GM23338 (cell line): ENCODE data around the gene RNU1-2. TPM values are rescaled to one million over a fixed set of nuclear protein-coding genes. Genes with fewer than 3 reads are reported as not detected.

ENCODE experiments used
- ATAC-seq: fragments of 200-7000 bp; cut with Tn5 transposase; 3 replicates; pipeline ENCODE4 v1.9.1; 2020
- DNase-seq: peaks from one replicate; pipeline ENCODE4 v3.0.0-alpha.2; 2015; ENCODE audit warnings: low spot score
- H2AFZ ChIP-seq: fragments of 200-600 bp; sonication (generic); 2 replicates; pipeline ENCODE4 v1.8.0; 2016; ENCODE audit warnings: antibody characterized with exemption, mild to moderate bottlenecking, moderate library complexity
- H3F3A ChIP-seq: fragments of 200-600 bp; sonication (generic); replicated peaks from 2 replicates; pipeline ENCODE4 v1.8.0; 2017; ENCODE audit warnings: antibody characterized with exemption, mixed run types, low read depth
- H3K27ac ChIP-seq: fragments of 200-600 bp; sonication (generic); 2 replicates; pipeline ENCODE4 v1.6.1; 2016; ENCODE audit warnings: low read depth
- H3K27me3 ChIP-seq: fragments of 200-600 bp; sonication (generic); 2 replicates; pipeline ENCODE4 v1.8.0; 2016; ENCODE audit warnings: mild to moderate bottlenecking, mixed run types, moderate library complexity; ENCODE audit not compliant: insufficient read depth
- H3K36me3 ChIP-seq: fragments of 200-600 bp; sonication (generic); 2 replicates; pipeline ENCODE4 v1.8.0; 2016; ENCODE audit warnings: mild to moderate bottlenecking; ENCODE audit not compliant: insufficient read depth
- H3K4me1 ChIP-seq: fragments of 200-600 bp; sonication (generic); 2 replicates; pipeline ENCODE4 v1.8.0; 2016; ENCODE audit warnings: mild to moderate bottlenecking, moderate library complexity; ENCODE audit not compliant: insufficient read depth
- H3K4me2 ChIP-seq: fragments of 200-600 bp; sonication (generic); 2 replicates; pipeline ENCODE4 v1.7.1; 2017; ENCODE audit warnings: mixed run types
- H3K4me3 ChIP-seq: fragments of 200-600 bp; sonication (generic); 2 replicates; pipeline ENCODE4 v1.6.1; 2016; ENCODE audit warnings: mixed run types
- H3K79me2 ChIP-seq: fragments of 200-600 bp; sonication (generic); replicated peaks from 2 replicates; pipeline ENCODE4 v1.8.0; 2017; ENCODE audit warnings: mild to moderate bottlenecking; ENCODE audit not compliant: insufficient read depth
- H3K9me2 ChIP-seq: fragments of 200-600 bp; sonication (generic); 2 replicates; pipeline ENCODE4 v1.8.0; 2017; ENCODE audit not compliant: insufficient read depth
- H4K20me1 ChIP-seq: fragments of 200-600 bp; sonication (generic); replicated peaks from 2 replicates; pipeline ENCODE4 v1.8.0; 2017; ENCODE audit warnings: mild to moderate bottlenecking; ENCODE audit not compliant: insufficient read depth
- H3K27ac Mint-ChIP-seq: 2 replicates; pipeline ENCODE4 v1.8.0; 2020; ENCODE audit warnings: inconsistent platforms, mild to moderate bottlenecking, moderate library complexity, mixed read lengths
- H3K27me3 Mint-ChIP-seq: 3 replicates; pipeline ENCODE4 v1.8.0; 2022; ENCODE audit warnings: low read depth, mild to moderate bottlenecking, moderate library complexity, mixed read lengths, inconsistent platforms; ENCODE audit not compliant: insufficient read depth, poor library complexity
- H3K36me3 Mint-ChIP-seq: 3 replicates; pipeline ENCODE4 v1.8.0; 2021; ENCODE audit warnings: low read depth, mild to moderate bottlenecking, inconsistent platforms, moderate library complexity, mixed read lengths
- H3K4me1 Mint-ChIP-seq: 3 replicates; pipeline ENCODE4 v1.8.0; 2020; ENCODE audit warnings: mild to moderate bottlenecking, inconsistent platforms, mixed read lengths
- H3K4me3 Mint-ChIP-seq: 3 replicates; pipeline ENCODE4 v1.8.0; 2021; ENCODE audit warnings: moderate library complexity, mild to moderate bottlenecking, inconsistent platforms, mixed read lengths
- H3K9me3 Mint-ChIP-seq: 3 replicates; pipeline ENCODE4 v1.8.0; 2020; ENCODE audit warnings: moderate library complexity, mild to moderate bottlenecking, inconsistent platforms, mixed read lengths
- CREB1 ChIP-seq: fragments of 250-450 bp; sonication (Bioruptor Pico); IDR thresholded peaks from 2 replicates; pipeline ENCODE4 v1.5.0; 2020; ENCODE audit warnings: low read depth, mild to moderate bottlenecking, moderate library complexity
- CTCF ChIP-seq, 2 experiments: fragments of 200-600 bp in 1 of 2; sonication (generic) in 1 of 2; conservative IDR thresholded peaks; 2 replicates each; pipeline versions ENCODE4 v1.5.1 to v1.6.1; 2016 to 2017; ENCODE audit warnings: antibody characterized with exemption in 2 of 2, low read depth in 2 of 2, mild to moderate bottlenecking in 2 of 2, moderate library complexity in 1 of 2
- EZH2 ChIP-seq: fragments of 200-600 bp; sonication (generic); IDR thresholded peaks from one replicate; pipeline ENCODE4 v1.8.0; 2017; ENCODE audit warnings: antibody characterized with exemption, mild to moderate bottlenecking, low read depth; ENCODE audit not compliant: unreplicated experiment
- EZH2phosphoT487 ChIP-seq: fragments of 200-600 bp; sonication (generic); IDR thresholded peaks from one replicate; pipeline ENCODE4 v1.8.1; 2018; ENCODE audit warnings: antibody characterized with exemption; ENCODE audit not compliant: unreplicated experiment
- JUNB ChIP-seq: IDR thresholded peaks from one replicate; pipeline ENCODE4 v1.6.1; 2016; ENCODE audit warnings: antibody characterized with exemption; ENCODE audit not compliant: unreplicated experiment
- NANOG ChIP-seq: IDR thresholded peaks from 2 replicates; pipeline ENCODE4 v1.6.1; 2016; ENCODE audit warnings: antibody characterized with exemption, borderline replicate concordance
- POLR2AphosphoS5 ChIP-seq: IDR thresholded peaks from 2 replicates; pipeline ENCODE4 v1.6.1; 2016; ENCODE audit warnings: antibody characterized with exemption, low read depth
- REST ChIP-seq: IDR thresholded peaks from one replicate; pipeline ENCODE4 v1.6.1; 2018; ENCODE audit warnings: antibody characterized with exemption; ENCODE audit not compliant: unreplicated experiment
- STAT1 ChIP-seq: IDR thresholded peaks from one replicate; pipeline ENCODE4 v1.6.1; 2016; ENCODE audit warnings: antibody characterized with exemption; ENCODE audit not compliant: unreplicated experiment
- ZNF114 ChIP-seq: fragments of 250-450 bp; sonication (Bioruptor Pico); IDR thresholded peaks from 2 replicates; pipeline ENCODE4 v1.5.0; 2020; ENCODE audit warnings: mild to moderate bottlenecking, moderate library complexity
- ZNF331 ChIP-seq: fragments of 250-450 bp; sonication (Bioruptor Pico); IDR thresholded peaks from 2 replicates; pipeline ENCODE4 v1.5.0; 2020; ENCODE audit warnings: low read depth, mild to moderate bottlenecking, moderate library complexity
- ZNF462 ChIP-seq: fragments of 250-450 bp; sonication (Bioruptor Pico); IDR thresholded peaks from 2 replicates; pipeline ENCODE4 v1.5.0; 2020; ENCODE audit warnings: mild to moderate bottlenecking, moderate library complexity
- polyA plus RNA-seq: library from polyadenylated mRNA; unstranded; fragments of >200 nt; fragmentation: Nextera tagmentation; extraction: Ambion mirVana; gene quantifications from 2 replicates; pipeline ENCODE4 v1.2.1, GENCODE V29; 2016
- total RNA-seq: library from RNA; depleted of rRNA; stranded (reverse); fragments of >200 nt; shearing (Covaris generic); gene quantifications from 2 replicates; pipeline ENCODE4 v1.2.3, GENCODE V29; 2014

Gene RNU1-2
- total and polyA plus RNA-seq, 2 experiments from 2014 or later = not detected

GRCh38 chr1:16920951-16921350, 25.2 kb downstream of the RNU1-2 start (continued):
- no peak for TF ChIP-seq CREB1 (CRISPR knock-in tag)

GRCh38 chr1:16921391-16922185, 25.8 kb downstream of the RNU1-2 start, which contains the start of gene CROCC:
Gene CROCC, plus strand, starts transcription at chr1:16921931. Its CDS starts 88 bp downstream, at chr1:16922019.
- ATAC-seq (peak; percentile 91), DNase-seq (peak; percentile 100)
- H3K79me2 ChIP-seq = peaks cover 36% of the 10 kb centered on the region
- H3K4me3 ChIP-seq = peak within 1 kb of the TSS; percentile 70
- peak within 1 kb of the TSS; percentile 92 for H3K4me3 Mint-ChIP-seq
- H3K4me1 Mint-ChIP-seq = peaks cover 40% of the 10 kb centered on the region
- peaks cover 3% of the 10 kb centered on the region; the same call in 1 of the 3 replicates for H3K36me3 Mint-ChIP-seq
- H3K36me3 ChIP-seq = no peaks in the 10 kb centered on the region
- H3K27me3 Mint-ChIP-seq = peaks cover 24% of the 10 kb centered on the region
- H3K9me3 Mint-ChIP-seq = no peaks in the 10 kb centered on the region
- H3K4me1 ChIP-seq = peaks cover 32% of the 10 kb centered on the region
- peaks cover 23% of the 10 kb centered on the region for H4K20me1 ChIP-seq
- peak within 1 kb of the TSS; percentile 56 for H2AFZ ChIP-seq
- peak within 1 kb of the TSS; percentile 95 for H3K4me2 ChIP-seq
- no peaks in the 10 kb centered on the region for H3K9me2 ChIP-seq
- peak within 1 kb of the TSS; percentile 91 for H3K27ac Mint-ChIP-seq
- H3K27me3 ChIP-seq = no peaks in the 10 kb centered on the region
- H3K27ac ChIP-seq = peak within 1 kb of the TSS; percentile 61
- H3F3A ChIP-seq = peaks cover 47% of the 10 kb centered on the region
- TF ChIP-seq ZNF114 (CRISPR knock-in tag) (no peak), EZH2phosphoT487 (no peak), ZNF462 (peak; percentile 54; the same call in 1 of the 2 replicates), POLR2AphosphoS5 (peak; percentile 100), CTCF (conservative IDR thresholded peaks at IDR 0.05; ENCODE audit: low read depth in 2 of 2) (peak; percentile 6 to 41; a peak in 2 of 4 replicates), NANOG (0 out of 2 replicates have a peak, but pooled peaks have one; percentile 64), ZNF331 (CRISPR knock-in tag) (no peak), STAT1 (no peak), EZH2 (no peak), JUNB (no peak), CREB1 (CRISPR knock-in tag) (peak; percentile 65; the same call in 1 of the 2 replicates), REST (no peak)
